Endothelial cell of umbilical vein (primary cell): ENCODE measurements around the gene PSMD9. TPM values are rescaled to one million over a fixed set of nuclear protein-coding genes. Genes with fewer than 3 reads are reported as not detected.

Experiments
- BruUV-seq: library from RNA; stranded (reverse); fragments of 400-500 nt; replicated peaks from 2 replicates; lab custom pipeline; 2021; lab: Mats Ljungman, UMichigan
- CTCF ChIA-PET: fragments of 300-600, 350-600 bp; sonication (Branson Sonifier 250); formaldehyde crosslinking; loops from one replicate; lab custom pipeline; 2021; ENCODE audit warnings: antibody characterized with exemption, inconsistent platforms; lab: Charles Lee
- POLR2A ChIA-PET: fragments of 300-600, 350-600 bp; sonication (Branson Sonifier 250); formaldehyde crosslinking; loops from one replicate; lab custom pipeline; 2021; ENCODE audit warnings: antibody characterized with exemption, inconsistent platforms; lab: Charles Lee
- DNase-seq: peaks from one replicate; pipeline ENCODE4 v3.0.0-alpha.2; 2011; ENCODE audit warnings: low read depth, low spot score
- FAIRE-seq: peaks from 2 replicates; lab custom pipeline; 2011; peaks lifted over from hg19 to GRCh38; lab: Jason Lieb, UNC
- H2AFZ ChIP-seq: 2 replicates; pipeline ENCODE4 v1.6.0; 2012; ENCODE audit warnings: low read depth, low read length, control low read depth, inconsistent platforms
- H3K27ac ChIP-seq: 2 replicates; pipeline ENCODE4 v1.5.1; 2011; ENCODE audit warnings: low read depth, mild to moderate bottlenecking, control low read depth, low read length, moderate library complexity; ENCODE audit not compliant: insufficient read depth
- H3K27me3 ChIP-seq, 2 experiments: 2 replicates each; pipeline versions ENCODE4 v1.6.0 to v1.6.1; 2011; ENCODE audit warnings: low read length in 2 of 2, mixed read lengths in 1 of 2; ENCODE audit not compliant: control insufficient read depth in 2 of 2, insufficient read depth in 2 of 2
- H3K36me3 ChIP-seq, 2 experiments: 2 replicates in 1 of 2; 3 replicates in 1 of 2; pipeline ENCODE4 v1.5.1; 2011; ENCODE audit warnings: low read length in 2 of 2, mild to moderate bottlenecking in 1 of 2, moderate library complexity in 1 of 2; ENCODE audit not compliant: control insufficient read depth in 2 of 2, insufficient read depth in 2 of 2; ENCODE audit errors: extremely low read depth in 1 of 2
- H3K4me1 ChIP-seq: 3 replicates; pipeline ENCODE4 v1.5.1; 2011; ENCODE audit warnings: mild to moderate bottlenecking, low read length; ENCODE audit not compliant: control insufficient read depth, insufficient read depth; ENCODE audit errors: extremely low read depth
- H3K4me2 ChIP-seq: 2 replicates; pipeline ENCODE4 v1.6.1; 2011; ENCODE audit warnings: low read length, control low read depth, mixed read lengths; ENCODE audit not compliant: insufficient read depth
- H3K4me3 ChIP-seq, 3 experiments: fragments of 200-600 bp in 1 of 3; sonication (generic), shearing (Covaris generic) in 1 of 3; replicated peaks in 1 of 3; 2 replicates each; pipeline ENCODE4 v1.5.1; 2011 to 2016; ENCODE audit warnings: control low read depth in 3 of 3, low read length in 3 of 3, mild to moderate bottlenecking in 2 of 3, inconsistent platforms in 1 of 3, low read depth in 1 of 3, moderate library complexity in 1 of 3; ENCODE audit not compliant: insufficient read depth in 1 of 3
- H3K79me2 ChIP-seq: 2 replicates; pipeline ENCODE4 v1.6.0; 2012; ENCODE audit warnings: low read length, inconsistent platforms; ENCODE audit not compliant: control insufficient read depth, insufficient read depth
- H3K9ac ChIP-seq: replicated peaks from 2 replicates; pipeline ENCODE3; 2011; ENCODE audit warnings: low read length, control low read depth; ENCODE audit not compliant: insufficient read depth; ENCODE audit errors: extremely low read depth
- H3K9me1 ChIP-seq: replicated peaks from 3 replicates; pipeline ENCODE4 v1.6.0; 2011; ENCODE audit warnings: mild to moderate bottlenecking, low read length; ENCODE audit not compliant: control insufficient read depth, insufficient read depth; ENCODE audit errors: extremely low read depth
- H3K9me3 ChIP-seq: replicated peaks from 2 replicates; pipeline ENCODE4 v1.5.1; 2012; ENCODE audit warnings: low read length, inconsistent platforms; ENCODE audit not compliant: control insufficient read depth, insufficient read depth
- H4K20me1 ChIP-seq: replicated peaks from 2 replicates; pipeline ENCODE3; 2011; ENCODE audit warnings: mild to moderate bottlenecking, low read length; ENCODE audit not compliant: control insufficient read depth, insufficient read depth; ENCODE audit errors: extremely low read depth
- EZH2 ChIP-seq: IDR thresholded peaks from 2 replicates; pipeline ENCODE4 v1.6.1; 2012; ENCODE audit warnings: borderline replicate concordance, low read depth, mild to moderate bottlenecking, moderate library complexity, low read length, inconsistent platforms; ENCODE audit not compliant: severe bottlenecking
- FOS ChIP-seq: IDR thresholded peaks from 2 replicates; pipeline ENCODE4 v1.6.1; 2011; ENCODE audit warnings: mild to moderate bottlenecking, low read length, moderate library complexity, borderline replicate concordance; ENCODE audit not compliant: insufficient read depth
- GATA2 ChIP-seq: IDR thresholded peaks from 2 replicates; pipeline ENCODE4 v1.7.0; 2011; ENCODE audit warnings: low read depth, mild to moderate bottlenecking, moderate library complexity, mixed read lengths, low read length; ENCODE audit not compliant: insufficient read length, insufficient read depth
- JUN ChIP-seq: IDR thresholded peaks from 2 replicates; pipeline ENCODE4 v1.6.1; 2011; ENCODE audit warnings: borderline replicate concordance, low read depth; ENCODE audit not compliant: insufficient read length, insufficient read depth
- MYC ChIP-seq: IDR thresholded peaks from one replicate; pipeline ENCODE4 v1.6.1; 2011; ENCODE audit warnings: mild to moderate bottlenecking, low read depth, low read length
- POLR2A ChIP-seq: IDR thresholded peaks from 2 replicates; pipeline ENCODE4 v1.6.1; 2012; ENCODE audit warnings: low read depth, mild to moderate bottlenecking, control low read depth, low read length
- POLR2AphosphoS5 ChIP-seq: IDR thresholded peaks from 2 replicates; pipeline ENCODE4 v1.6.1; 2012; ENCODE audit warnings: low read depth, mild to moderate bottlenecking, control low read depth, low read length, moderate library complexity; ENCODE audit not compliant: insufficient read depth
- dilution Hi-C: fragments of 300-500 bp; cut with MboI; formaldehyde crosslinking; loops from one replicate; pipeline ENCODE4 v1.15.0; 2019; ENCODE audit warnings: low sequenced_read_pairs; ENCODE audit not compliant: extremely low pct_ligation_motif_present
- intact Hi-C: fragments of 100-400 bp; cut with micrococcal nuclease; formaldehyde crosslinking; loops from one replicate; pipeline ENCODE4 v1.10.0; 2022
- polyA plus RNA-seq, 4 experiments: library from polyadenylated mRNA; depleted of rRNA in 3 of 4; stranded (reverse) in 3 of 4; unstranded in 1 of 4; fragments of >200 nt; gene quantifications; 2 replicates each; pipeline versions ENCODE4 v1.2.1 to v1.2.3, GENCODE V29; 2011 to 2012; ENCODE audit warnings: missing spikeins in 1 of 4
- total RNA-seq: library from RNA; stranded (reverse); gene quantifications from 2 replicates; pipeline ENCODE4 v1.2.3, GENCODE V29; 2021
- TF ChIP-seq, protein P1 (sequence below): IDR thresholded peaks from 2 replicates; pipeline ENCODE4 v1.6.1; 2011; ENCODE audit not compliant: insufficient read depth, insufficient read length
- TF ChIP-seq, protein P2 (sequence below), 2 donors: IDR thresholded peaks; 1 replicate in 1 of 2; 2 replicates in 1 of 2; pipeline ENCODE4 v1.5.1; 2011; ENCODE audit warnings: low read length in 2 of 2, mild to moderate bottlenecking in 2 of 2, moderate library complexity in 2 of 2, control low read depth in 1 of 2, inconsistent platforms in 1 of 2, low read depth in 1 of 2; ENCODE audit not compliant: insufficient read depth in 1 of 2; ENCODE audit errors: extremely low read depth in 1 of 2

PSMD9 gene
- total and polyA plus RNA-seq, 2 donors (not counting 3 experiments of a cell fraction or from before 2014, with no cell fraction given): 69.2 to 118 TPM

DNA sequence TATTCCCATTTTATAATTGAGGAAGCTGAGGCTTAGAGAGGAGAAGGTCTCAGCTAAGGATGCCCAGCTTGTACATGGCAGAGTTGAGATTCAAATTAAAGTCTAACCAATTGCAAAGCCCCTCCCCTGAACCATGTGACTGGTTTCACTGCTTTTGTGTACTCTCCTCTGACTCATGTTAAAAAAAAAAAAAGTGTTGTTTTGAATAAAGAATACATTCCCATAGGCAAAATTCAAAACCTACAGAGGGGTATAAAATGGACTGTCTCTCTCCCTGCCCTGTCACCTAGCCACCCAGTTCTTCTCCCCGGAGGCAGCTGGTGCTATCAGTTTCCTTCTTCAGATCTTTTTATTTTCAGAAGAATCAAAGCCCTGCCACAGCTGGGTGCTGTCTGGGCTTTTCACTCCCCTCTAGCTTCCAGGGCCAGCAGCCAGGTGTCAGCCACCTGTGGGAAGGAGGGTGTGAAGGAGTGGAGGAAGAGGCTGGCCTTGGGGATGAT, 5.4 kb downstream of the PSMD9 start:
- POLR2A ChIA-PET: no interaction called here
- Histone ChIP-seq H3K4me2 (no peak overlapping the region), H4K20me1 (no peaks in the 10 kb centered on the region), H3K9me1 (no peaks in the 10 kb centered on the region), H3K4me1 (peaks cover 15% of the 10 kb centered on the region), H3K9ac (no peak overlapping the region), H3K36me3 (peaks cover 5 to 15% of the 10 kb centered on the region in 2 experiments), H3K27me3 (no peaks in the 10 kb centered on the region), H3K9me3 (no peaks in the 10 kb centered on the region), H2AFZ (no peak overlapping the region), H3K4me3 (no peak overlapping the region), H3K27ac (peak overlapping the region; percentile 39), H3K79me2 (peaks cover 47% of the 10 kb centered on the region)
- no peak for TF ChIP-seq POLR2A
- TF ChIP-seq EZH2: no peak
- no peak for TF ChIP-seq POLR2AphosphoS5
- TF ChIP-seq, protein P1, sequence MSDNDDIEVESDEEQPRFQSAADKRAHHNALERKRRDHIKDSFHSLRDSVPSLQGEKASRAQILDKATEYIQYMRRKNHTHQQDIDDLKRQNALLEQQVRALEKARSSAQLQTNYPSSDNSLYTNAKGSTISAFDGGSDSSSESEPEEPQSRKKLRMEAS: no peak
- no peak for TF ChIP-seq MYC
- TF ChIP-seq JUN: peak; percentile 36
- TF ChIP-seq FOS: peak; percentile 54
- TF ChIP-seq, protein P2, sequence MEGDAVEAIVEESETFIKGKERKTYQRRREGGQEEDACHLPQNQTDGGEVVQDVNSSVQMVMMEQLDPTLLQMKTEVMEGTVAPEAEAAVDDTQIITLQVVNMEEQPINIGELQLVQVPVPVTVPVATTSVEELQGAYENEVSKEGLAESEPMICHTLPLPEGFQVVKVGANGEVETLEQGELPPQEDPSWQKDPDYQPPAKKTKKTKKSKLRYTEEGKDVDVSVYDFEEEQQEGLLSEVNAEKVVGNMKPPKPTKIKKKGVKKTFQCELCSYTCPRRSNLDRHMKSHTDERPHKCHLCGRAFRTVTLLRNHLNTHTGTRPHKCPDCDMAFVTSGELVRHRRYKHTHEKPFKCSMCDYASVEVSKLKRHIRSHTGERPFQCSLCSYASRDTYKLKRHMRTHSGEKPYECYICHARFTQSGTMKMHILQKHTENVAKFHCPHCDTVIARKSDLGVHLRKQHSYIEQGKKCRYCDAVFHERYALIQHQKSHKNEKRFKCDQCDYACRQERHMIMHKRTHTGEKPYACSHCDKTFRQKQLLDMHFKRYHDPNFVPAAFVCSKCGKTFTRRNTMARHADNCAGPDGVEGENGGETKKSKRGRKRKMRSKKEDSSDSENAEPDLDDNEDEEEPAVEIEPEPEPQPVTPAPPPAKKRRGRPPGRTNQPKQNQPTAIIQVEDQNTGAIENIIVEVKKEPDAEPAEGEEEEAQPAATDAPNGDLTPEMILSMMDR (IDR thresholded peaks at IDR 0.05; ENCODE audit: extremely low read depth in 1 of 2, insufficient read depth in 1 of 2, low read depth in 1 of 2, low read length in 2 of 2): no peak
- TF ChIP-seq GATA2: no peak
- BruUV-seq: no TSS peak
- CTCF ChIA-PET: interaction anchor here (0.6 to 7.4 kb wide), 7 partner anchors 22 to 134 kb away, joined by 3 to 101 read pairs (median 4); partner anchors contain the start of genes CFAP251 and RHOF
- FAIRE-seq: peak; percentile 62
- dilution Hi-C loops (no loop called here), intact Hi-C loops (no loop called here)
- peak; percentile 74 for DNase-seq
